ENCODE data around the gene IL17RE.

Gene IL17RE

GRCh38 chr3:9890249-9891071, 12.2 kb upstream of the IL17RE start, which contains the start of gene JAGN1:
Gene JAGN1, plus strand, starts transcription at chr3:9890610. Its CDS starts 113 bp downstream, at chr3:9890723.
- POLR2A ChIA-PET: interaction anchor here (0.6 to 3.0 kb wide), 10 partner anchors 8 to 141 kb away, joined by 3 to 24 read pairs (median 4); partner anchors contain the start of genes CRELD1, IL17RC, IL17RE and OGG1
- CTCF ChIA-PET: interaction anchor here (2.1 kb wide), 1 partner anchor 42 kb away, joined by 7 read pairs; no protein-coding TSS in a partner anchor
- H3K4me3 ChIP-seq (ENCODE audit: low read depth, low read length): peak within 1 kb of the TSS; percentile 73
- peak; percentile 66 for TF ChIP-seq GLIS2 (tag by site-specific recombination; IDR thresholded peaks at IDR 0.05)
- TF ChIP-seq ZSCAN18 (tag by site-specific recombination; IDR thresholded peaks at IDR 0.05): 0 out of 2 replicates have a peak, but pooled peaks have one; percentile 46
- TF ChIP-seq ZNF76 (tag by site-specific recombination; IDR thresholded peaks at IDR 0.05; ENCODE audit: borderline replicate concordance, low read depth): peak; percentile 76; the same call in 1 of the 2 replicates
- TF ChIP-seq ZNF473 (tag by site-specific recombination; IDR thresholded peaks at IDR 0.05): no peak
- TF ChIP-seq ZFP69B (tag by site-specific recombination; IDR thresholded peaks at IDR 0.05): peak; percentile 33; the same call in 1 of the 2 replicates
- TF ChIP-seq ZNF610 (tag by site-specific recombination; IDR thresholded peaks at IDR 0.05; ENCODE audit: borderline replicate concordance): peak; percentile 91
- peak; percentile 76 for TF ChIP-seq OVOL3 (tag by site-specific recombination; IDR thresholded peaks at IDR 0.05)
- TF ChIP-seq ELK4 (IDR thresholded peaks at IDR 0.05; ENCODE audit: borderline replicate concordance, low read depth, low read length): no peak
- TF ChIP-seq ZNF521 (tag by site-specific recombination; IDR thresholded peaks at IDR 0.05): no peak
- TF ChIP-seq ZNF394 (tag by site-specific recombination; IDR thresholded peaks at IDR 0.05; ENCODE audit: borderline replicate concordance): peak; percentile 66; the same call in 1 of the 2 replicates
- TF ChIP-seq ZNF548 (tag by site-specific recombination; IDR thresholded peaks at IDR 0.05): 0 out of 2 replicates have a peak, but pooled peaks have one; percentile 13
- TF ChIP-seq HOXD13 (CRISPR knock-in tag; IDR thresholded peaks at IDR 0.05; ENCODE audit: borderline replicate concordance): no peak
- TF ChIP-seq ZNF239 (tag by site-specific recombination; IDR thresholded peaks at IDR 0.05): 0 out of 2 replicates have a peak, but pooled peaks have one; percentile 48
- peak; percentile 85 for TF ChIP-seq SP7 (tag by site-specific recombination; IDR thresholded peaks at IDR 0.05)
- TF ChIP-seq ZNF2 (tag by site-specific recombination; IDR thresholded peaks at IDR 0.05): peak; percentile 76
- peak; percentile 39; the same call in 1 of the 2 replicates for TF ChIP-seq GFI1B (tag by site-specific recombination; IDR thresholded peaks at IDR 0.05)
- peak; percentile 73 for TF ChIP-seq ZNF843 (tag by site-specific recombination; IDR thresholded peaks at IDR 0.05)
- TF ChIP-seq PATZ1 (tag by site-specific recombination; IDR thresholded peaks at IDR 0.05): peak; percentile 97
- TF ChIP-seq TSHZ1 (tag by site-specific recombination; IDR thresholded peaks at IDR 0.05; ENCODE audit: borderline replicate concordance): no peak; the same call in 1 of the 2 replicates
- no peak; the same call in 1 of the 2 replicates for TF ChIP-seq ZSCAN16 (tag by site-specific recombination; IDR thresholded peaks at IDR 0.05)
- peak; percentile 89 for TF ChIP-seq KLF17 (tag by site-specific recombination; IDR thresholded peaks at IDR 0.05)
- TF ChIP-seq ZNF350 (tag by site-specific recombination; IDR thresholded peaks at IDR 0.05): no peak
- TF ChIP-seq ZNF184 (tag by site-specific recombination; IDR thresholded peaks at IDR 0.05): no peak
- no peak for TF ChIP-seq ZNF19 (tag by site-specific recombination; IDR thresholded peaks at IDR 0.05; ENCODE audit: low read depth)

More at GRCh38 chr3:9890249-9891071, 12.2 kb upstream of the IL17RE start, which contains the start of gene JAGN1:
- Histone ChIP-seq H3K4me1 (ENCODE audit: control insufficient read depth, insufficient read depth, low read length) (no peaks in the 10 kb centered on the region), H3K36me3 (ENCODE audit: control insufficient read depth in 2 of 2, insufficient read depth in 1 of 2, low read length in 2 of 2) (peaks cover 5 to 21% of the 10 kb centered on the region in 2 experiments), H3K27ac (ENCODE audit: extremely low read depth, low read depth, low read length) (peak within 1 kb of the TSS; percentile 53; the same call in 1 of the 2 replicates), H3K9me3 (ENCODE audit: control insufficient read depth, insufficient read depth, low read depth, low read length) (no peaks in the 10 kb centered on the region)
